HG02943 (cell line): ENCODE data around the gene POU5F2.

Source experiments
- ATAC-seq: cut with Tn5 transposase; IDR thresholded peaks from one replicate; pipeline ENCODE4 v1.9.1; 2021; ENCODE audit warnings: mild to moderate bottlenecking, low read depth, moderate library complexity; ENCODE audit not compliant: unreplicated experiment

The POU5F2 gene

DNA sequence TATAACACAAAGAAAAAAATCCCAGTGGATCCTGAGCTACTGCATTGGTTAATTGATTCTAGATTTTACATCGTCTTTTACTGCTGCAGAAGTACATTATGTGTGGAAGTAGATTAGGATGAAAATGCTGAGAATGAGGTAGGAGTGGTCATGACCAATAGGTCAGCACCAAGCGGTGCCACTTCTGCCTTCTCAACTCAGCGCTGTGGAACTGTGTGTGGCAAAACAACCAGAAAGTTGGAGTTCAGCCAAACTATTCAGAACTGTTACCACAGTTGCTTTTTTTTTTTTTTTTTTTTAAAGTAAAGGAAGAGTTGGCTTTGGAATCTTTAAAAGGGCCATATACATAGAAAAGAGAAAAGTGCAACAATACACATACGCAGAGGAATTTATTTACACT is 24.2 kb downstream of the POU5F2 start:
- no peak for ATAC-seq

DNA sequence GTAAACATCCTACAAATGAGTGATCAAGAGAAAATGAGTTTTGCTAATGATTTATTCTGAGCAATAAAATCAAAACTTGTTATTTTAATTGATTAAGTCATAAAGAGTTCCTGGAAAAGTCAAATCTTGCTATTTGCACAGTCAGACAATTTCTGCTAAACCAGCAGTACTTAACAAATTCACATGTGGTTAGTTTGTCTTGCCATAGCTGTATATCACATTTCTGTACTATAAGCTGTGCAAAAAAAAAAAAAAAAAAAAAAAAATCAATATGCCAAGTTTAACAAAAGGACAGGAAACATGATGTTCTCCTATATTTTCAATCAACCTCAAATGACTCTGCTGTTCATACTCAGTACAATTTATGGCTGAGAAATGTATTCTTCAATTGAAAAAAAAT is 24.9 kb downstream of the POU5F2 start:
- ATAC-seq = no peak

DNA sequence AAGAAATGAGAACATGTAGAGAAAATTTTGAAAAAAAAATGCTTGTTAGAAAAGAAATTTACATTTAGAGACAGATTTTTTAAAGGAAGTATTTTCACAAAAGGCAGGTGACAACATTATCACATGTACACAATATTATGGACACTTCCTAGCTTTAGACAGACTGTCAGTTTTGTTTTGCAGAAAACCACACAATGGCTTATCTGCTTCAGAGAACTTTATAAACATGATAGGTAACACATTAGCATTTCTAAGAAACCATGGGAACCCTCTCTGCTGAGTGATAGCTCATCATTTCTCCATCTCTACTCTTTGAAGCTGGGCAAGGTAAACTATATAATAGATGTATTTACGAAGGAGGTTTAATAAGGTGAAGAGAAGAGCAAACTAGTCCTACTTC is 25.6 kb downstream of the POU5F2 start:
- no peak for ATAC-seq

DNA sequence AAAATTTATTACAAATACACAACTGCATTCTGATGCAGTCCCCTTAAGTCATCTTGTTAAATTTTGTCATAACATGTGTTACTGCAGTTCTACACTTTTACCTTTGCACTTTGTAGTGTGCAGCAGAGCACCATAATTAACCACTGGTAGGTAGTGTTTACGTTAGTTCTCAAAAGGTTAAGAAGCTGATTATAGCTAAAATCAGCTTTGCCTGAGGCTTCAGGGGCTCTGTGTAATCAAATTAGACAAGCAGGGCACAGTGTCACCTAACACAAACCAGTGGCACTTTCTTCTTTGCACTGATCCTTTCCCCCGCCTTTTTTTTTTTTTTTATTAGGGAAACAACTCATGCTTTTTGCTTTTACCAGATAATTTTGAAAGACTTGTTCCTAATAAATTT is 26.1 kb downstream of the POU5F2 start:
- ATAC-seq = no peak

DNA sequence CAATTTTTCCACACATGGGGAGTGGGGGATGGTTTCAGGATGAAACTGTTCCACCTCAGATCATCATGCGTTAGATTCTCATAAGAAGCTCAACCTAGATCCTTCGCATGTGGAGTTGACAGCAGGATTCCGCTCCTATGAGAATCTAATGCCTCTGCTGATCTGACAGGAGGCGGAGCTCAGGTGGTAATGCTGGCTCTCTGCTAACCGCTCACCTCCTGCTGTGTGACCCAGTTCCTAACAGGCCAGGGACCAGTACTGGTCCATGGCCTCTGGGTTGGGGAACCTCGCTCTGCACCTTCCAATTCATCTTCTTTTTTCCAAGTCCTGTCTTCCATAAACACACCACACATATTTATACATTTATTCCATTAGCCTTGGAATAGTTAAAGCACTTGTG is 33.0 kb downstream of the POU5F2 start:
- no peak for ATAC-seq

DNA sequence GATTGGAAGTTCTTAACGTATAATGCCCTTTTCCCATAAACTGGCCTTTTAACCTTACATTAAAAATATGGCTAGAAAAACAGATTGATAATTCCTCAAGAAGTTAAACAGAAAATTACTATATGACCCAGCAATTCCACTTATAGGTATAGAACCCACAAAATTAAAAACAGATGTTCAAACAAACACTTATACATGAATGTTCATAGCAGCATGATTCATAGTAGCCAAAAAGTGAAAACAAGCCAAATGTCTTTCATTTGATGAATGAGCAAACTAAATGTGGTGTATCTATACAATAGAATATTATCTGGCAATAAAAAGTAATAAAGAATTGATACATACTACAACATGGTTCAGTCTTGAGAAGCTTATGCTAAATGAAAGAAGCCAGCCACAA is 35.5 kb downstream of the POU5F2 start:
- no peak for ATAC-seq

DNA sequence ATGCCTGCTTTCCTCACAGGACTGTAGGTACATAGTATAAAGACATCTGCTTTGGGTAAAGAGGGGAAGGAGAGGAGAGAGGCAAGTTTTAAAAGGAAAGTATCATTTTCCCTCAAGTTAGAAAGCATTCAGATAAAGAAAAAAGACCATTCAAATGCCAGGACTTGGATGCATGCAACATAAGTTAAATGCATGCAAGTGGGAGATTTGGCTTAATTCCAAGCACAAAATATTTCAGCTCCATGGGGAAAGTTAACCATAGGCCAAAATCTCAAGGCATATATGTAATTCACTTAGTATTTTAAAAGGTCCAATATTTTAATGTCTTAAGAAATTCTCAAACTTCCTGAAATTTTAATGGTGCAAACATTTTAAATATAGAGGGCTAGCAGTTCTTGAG is 36.4 kb downstream of the POU5F2 start:
- ATAC-seq = no peak

DNA sequence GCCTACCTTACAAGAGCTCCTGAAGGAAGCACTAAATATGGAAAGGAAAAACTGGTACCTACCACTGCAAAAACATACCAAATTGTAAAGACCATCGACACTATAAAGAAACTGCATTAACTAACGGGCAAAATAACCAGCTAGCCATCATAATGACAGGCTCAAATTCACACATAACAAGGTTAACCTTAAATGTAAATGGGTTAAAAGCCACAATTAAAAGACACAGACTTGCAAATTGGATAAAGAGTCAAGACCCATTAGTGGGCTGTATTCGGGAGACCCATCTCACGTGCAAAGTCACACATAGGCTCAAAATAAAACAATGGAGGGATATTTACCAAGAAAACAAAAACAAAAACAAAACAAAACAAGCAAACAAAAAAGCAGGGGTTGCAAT is 49.4 kb downstream of the POU5F2 start:
- ATAC-seq = no peak
